Measurements from ENCODE around the gene MIEF1. TPM values are rescaled to one million over a fixed set of nuclear protein-coding genes. Genes with fewer than 3 reads are reported as not detected.

The MIEF1 gene
- total RNA-seq, 1 experiment from 2014 or later: 29.9 TPM

- ATAC-seq (no peak), DNase-seq (ENCODE audit: low read depth, low spot score) (no peak)
- Histone ChIP-seq H3K27ac (ENCODE audit: low read length) (no peak overlapping the region), H3K4me1 (ENCODE audit: control insufficient read depth, insufficient read depth, low read length) (peaks cover 4% of the 10 kb centered on the region), H3K36me3 (ENCODE audit: control insufficient read depth, insufficient read depth, low read length) (no peaks in the 10 kb centered on the region), H3K9me3 (ENCODE audit: control insufficient read depth, insufficient read depth, low read depth, low read length) (no peaks in the 10 kb centered on the region), H3K27me3 (ENCODE audit: control insufficient read depth, insufficient read depth, low read length) (no peaks in the 10 kb centered on the region), H3K4me3 (ENCODE audit: low read depth in 2 of 2, low read length in 2 of 2) (no peak overlapping the region)
- in situ Hi-C loops (cut with HindIII; ENCODE audit: low pct_unique_long_range_greater_than_20kb, low sequenced_read_pairs) (no loop called here), intact Hi-C loops (cut with micrococcal nuclease; ENCODE audit: unreplicated experiment) (no loop called here)
- TF ChIP-seq POLR2AphosphoS5 (IDR thresholded peaks at IDR 0.05; ENCODE audit: low read depth, low read length) (no peak), SIN3A (IDR thresholded peaks at IDR 0.05; ENCODE audit: borderline replicate concordance, insufficient read depth, low read depth, low read length) (no peak), REST (IDR thresholded peaks at IDR 0.05; ENCODE audit: insufficient read depth in 1 of 2, low read depth in 2 of 2, low read length in 1 of 2) (no peak), TCF7L2 (IDR thresholded peaks at IDR 0.05; ENCODE audit: low read depth, low read length) (no peak), CTCF (IDR thresholded peaks at IDR 0.05) (no peak)
- ChIA-PET CTCF (interaction anchor here (0.6 to 0.7 kb wide), 4 partner anchors 17 to 845 kb away, joined by 3 to 6 read pairs (median 4); no protein-coding TSS in a partner anchor), POLR2A (no interaction called here)
- no TSS peak for BruUV-seq (replicated peaks)
Measured at GRCh38 chr22:39558254-39558727, 56.2 kb downstream of the MIEF1 start.

- H3K4me3 ChIP-seq (ENCODE audit: low read depth in 2 of 2, low read length in 2 of 2): no peak overlapping the region
- POLR2A ChIA-PET: no interaction called here
- no peaks in the 10 kb centered on the region for H3K36me3 ChIP-seq (ENCODE audit: control insufficient read depth, insufficient read depth, low read length)
- peak; percentile 27 for ATAC-seq
- H3K4me1 ChIP-seq (ENCODE audit: control insufficient read depth, insufficient read depth, low read length): peaks cover 4% of the 10 kb centered on the region
- no peaks in the 10 kb centered on the region for H3K27me3 ChIP-seq (ENCODE audit: control insufficient read depth, insufficient read depth, low read length)
- in situ Hi-C loops (cut with HindIII; ENCODE audit: low pct_unique_long_range_greater_than_20kb, low sequenced_read_pairs) (no loop called here), intact Hi-C loops (cut with micrococcal nuclease; ENCODE audit: unreplicated experiment) (no loop called here)
- TF ChIP-seq POLR2AphosphoS5 (IDR thresholded peaks at IDR 0.05; ENCODE audit: low read depth, low read length) (no peak), TCF7L2 (IDR thresholded peaks at IDR 0.05; ENCODE audit: low read depth, low read length) (no peak), CTCF (IDR thresholded peaks at IDR 0.05) (no peak), REST (IDR thresholded peaks at IDR 0.05; ENCODE audit: insufficient read depth in 1 of 2, low read depth in 2 of 2, low read length in 1 of 2) (no peak), SIN3A (IDR thresholded peaks at IDR 0.05; ENCODE audit: borderline replicate concordance, insufficient read depth, low read depth, low read length) (no peak)
- H3K27ac ChIP-seq (ENCODE audit: low read length): no peak overlapping the region
- H3K9me3 ChIP-seq (ENCODE audit: control insufficient read depth, insufficient read depth, low read depth, low read length): no peaks in the 10 kb centered on the region
- no peak for DNase-seq (ENCODE audit: low read depth, low spot score)
- BruUV-seq (replicated peaks): no TSS peak
- CTCF ChIA-PET: interaction anchor here (0.6 to 1.4 kb wide), 5 partner anchors 16 to 844 kb away, joined by 3 to 6 read pairs (median 3); no protein-coding TSS in a partner anchor
Measured at GRCh38 chr22:39558950-39559349, 56.9 kb downstream of the MIEF1 start.

Data from Panc1 (cell line).